HUES64 (cell line): ENCODE data around the gene RHOBTB3.

Experiments used
- H3K27ac ChIP-seq: 2 replicates; pipeline ENCODE4 v1.7.0; 2013; ENCODE audit warnings: low read depth, low read length, inconsistent platforms
- H3K27me3 ChIP-seq: 2 replicates; pipeline ENCODE4 v1.6.1; 2013; ENCODE audit warnings: mild to moderate bottlenecking, low read length; ENCODE audit not compliant: insufficient read depth
- H3K36me3 ChIP-seq: 2 replicates; pipeline ENCODE4 v1.6.1; 2013; ENCODE audit warnings: mild to moderate bottlenecking, low read length; ENCODE audit not compliant: insufficient read depth
- H3K4me1 ChIP-seq: 2 replicates; pipeline ENCODE4 v1.6.1; 2013; ENCODE audit warnings: mild to moderate bottlenecking, low read length, moderate library complexity; ENCODE audit not compliant: insufficient read depth
- H3K4me3 ChIP-seq: 2 replicates; pipeline ENCODE4 v1.5.1; 2013; ENCODE audit warnings: mild to moderate bottlenecking, low read length, moderate library complexity
- H3K9ac ChIP-seq: 2 replicates; pipeline ENCODE4 v1.6.1; 2013; ENCODE audit warnings: mild to moderate bottlenecking, low read depth, low read length
- H3K9me3 ChIP-seq: 2 replicates; pipeline ENCODE4 v1.6.1; 2013; ENCODE audit warnings: low read depth, low read length; ENCODE audit not compliant: insufficient read depth
- WGBS: fragments of 150-250, 120-280 bp; methylation state at CpG from one replicate; pipeline ENCODE4 v1.1.7; 2013; ENCODE audit warnings: missing lambda C conversion rate; 5-methylcytosine and 5-hydroxymethylcytosine counted together

RHOBTB3 gene

DNA sequence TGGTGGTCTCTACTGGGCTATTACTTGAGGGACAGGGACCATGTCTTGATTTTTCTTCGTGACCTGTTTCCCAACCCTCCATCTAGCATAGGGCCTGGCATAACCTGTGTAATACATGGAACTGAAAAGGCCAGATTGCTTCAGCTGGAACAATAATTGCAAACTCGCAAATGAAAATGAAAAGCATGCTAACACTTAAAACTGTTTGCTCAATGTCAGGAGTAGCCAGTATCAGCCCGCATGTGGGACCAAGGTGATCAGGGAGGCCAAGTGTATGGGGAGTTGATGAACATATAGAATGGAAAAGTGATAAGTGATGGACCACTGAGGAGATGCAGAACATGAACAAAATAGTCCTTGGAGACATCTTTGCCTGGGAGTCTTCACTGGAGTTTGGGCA is 66.2 kb downstream of the RHOBTB3 start:
- Histone ChIP-seq H3K4me1 (no peaks in the 10 kb centered on the region), H3K27ac (no peak overlapping the region), H3K4me3 (no peak overlapping the region), H3K27me3 (no peaks in the 10 kb centered on the region), H3K9me3 (no peaks in the 10 kb centered on the region), H3K9ac (no peak overlapping the region), H3K36me3 (no peaks in the 10 kb centered on the region)
- WGBS: 92% methylated on average over 3 of the region's 3 CpGs

GRCh38 chr5:95798048-95798447 is 66.9 kb downstream of the RHOBTB3 start:
- no peak overlapping the region for H3K4me3 ChIP-seq
- 89% methylated on average over 2 of the region's 2 CpGs for WGBS
- no peak overlapping the region for H3K27ac ChIP-seq
- H3K27me3 ChIP-seq: no peaks in the 10 kb centered on the region
- H3K9me3 ChIP-seq: no peaks in the 10 kb centered on the region
- no peaks in the 10 kb centered on the region for H3K4me1 ChIP-seq
- no peak overlapping the region for H3K9ac ChIP-seq
- H3K36me3 ChIP-seq: no peaks in the 10 kb centered on the region

DNA sequence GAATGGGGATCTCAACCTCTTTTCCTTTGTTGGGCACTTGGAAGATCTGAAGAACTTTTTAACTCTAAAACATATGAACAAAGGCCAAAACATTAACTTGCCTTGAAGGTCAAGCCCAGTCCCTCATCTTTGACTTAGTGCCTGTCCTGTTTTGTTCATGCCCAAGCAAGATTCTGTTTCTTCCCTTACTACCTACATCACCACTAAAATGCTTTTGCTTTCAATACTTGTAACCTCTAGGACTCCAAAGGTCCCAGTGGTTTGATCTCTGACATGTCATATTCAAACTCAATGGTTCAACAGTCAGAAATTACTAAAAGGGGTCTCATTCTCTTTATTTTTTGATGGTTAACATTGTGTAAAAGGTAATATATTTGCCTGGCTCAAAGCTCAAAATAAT is 67.4 kb downstream of the RHOBTB3 start:
- Histone ChIP-seq H3K4me1 (no peaks in the 10 kb centered on the region), H3K4me3 (no peak overlapping the region), H3K36me3 (no peaks in the 10 kb centered on the region), H3K9me3 (no peaks in the 10 kb centered on the region), H3K27ac (no peak overlapping the region), H3K9ac (no peak overlapping the region), H3K27me3 (no peaks in the 10 kb centered on the region)

GRCh38 chr5:95799191-95799835 is 68.2 kb downstream of the RHOBTB3 start:
- Histone ChIP-seq H3K27me3 (no peaks in the 10 kb centered on the region), H3K36me3 (no peaks in the 10 kb centered on the region), H3K4me3 (no peak overlapping the region), H3K27ac (no peak overlapping the region), H3K9ac (no peak overlapping the region), H3K9me3 (no peaks in the 10 kb centered on the region), H3K4me1 (no peaks in the 10 kb centered on the region)
- WGBS: 96% methylated on average over 4 of the region's 4 CpGs

- WGBS: 99% methylated on average over 3 of the region's 3 CpGs
- Histone ChIP-seq H3K27me3 (no peaks in the 10 kb centered on the region), H3K27ac (no peak overlapping the region), H3K4me3 (no peak overlapping the region), H3K4me1 (no peaks in the 10 kb centered on the region), H3K36me3 (no peaks in the 10 kb centered on the region), H3K9ac (no peak overlapping the region), H3K9me3 (no peaks in the 10 kb centered on the region)
Measured at GRCh38 chr5:95800553-95800952, 69.4 kb downstream of the RHOBTB3 start.

DNA sequence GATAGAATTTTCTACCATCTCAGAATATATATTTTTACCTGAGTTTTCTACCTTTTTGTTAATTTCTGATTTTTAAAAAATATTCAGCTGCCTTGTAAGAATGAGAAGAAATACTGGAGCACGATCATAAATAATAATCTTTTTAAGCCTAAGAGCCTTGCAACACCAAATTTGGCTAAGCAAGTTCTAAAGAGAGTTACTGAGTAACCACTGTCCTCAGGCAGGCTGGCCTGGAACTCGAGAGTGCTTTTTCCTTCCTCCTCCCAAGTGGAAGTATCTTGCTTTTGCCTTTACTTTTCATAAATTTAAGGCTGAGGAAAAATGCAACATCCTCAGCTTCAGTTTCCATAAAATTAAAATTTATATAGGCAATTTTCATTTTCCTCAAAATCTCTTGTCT is 70.4 kb downstream of the RHOBTB3 start:
- Histone ChIP-seq H3K9ac (no peak overlapping the region), H3K4me3 (no peak overlapping the region), H3K9me3 (no peaks in the 10 kb centered on the region), H3K4me1 (no peaks in the 10 kb centered on the region), H3K36me3 (no peaks in the 10 kb centered on the region), H3K27me3 (no peaks in the 10 kb centered on the region), H3K27ac (no peak overlapping the region)
- WGBS: 91% methylated on average over 2 of the region's 2 CpGs

DNA sequence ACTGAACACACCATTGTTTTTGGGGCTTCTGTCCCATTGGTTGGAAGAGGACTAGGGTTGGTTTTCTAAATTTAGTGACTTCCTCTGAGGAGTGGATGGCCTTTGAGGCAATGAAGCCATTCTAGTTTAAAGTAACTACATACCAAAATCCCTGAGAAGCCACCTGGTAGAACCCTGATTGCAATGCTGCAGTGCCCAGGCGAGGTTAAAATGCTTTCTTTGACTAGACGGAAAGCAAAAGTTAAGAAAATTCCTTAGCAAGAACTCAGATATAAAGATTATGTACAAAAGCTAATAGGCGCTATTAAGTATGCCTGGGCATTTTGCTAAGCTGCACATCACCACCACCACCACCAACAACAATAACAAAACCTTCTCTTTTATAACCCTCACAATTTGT is 70.8 kb downstream of the RHOBTB3 start:
- Histone ChIP-seq H3K9me3 (no peaks in the 10 kb centered on the region), H3K9ac (no peak overlapping the region), H3K27ac (no peak overlapping the region), H3K27me3 (no peaks in the 10 kb centered on the region), H3K4me1 (no peaks in the 10 kb centered on the region), H3K4me3 (no peak overlapping the region), H3K36me3 (no peaks in the 10 kb centered on the region)
- WGBS: 100% methylated on average over 2 of the region's 3 CpGs

DNA sequence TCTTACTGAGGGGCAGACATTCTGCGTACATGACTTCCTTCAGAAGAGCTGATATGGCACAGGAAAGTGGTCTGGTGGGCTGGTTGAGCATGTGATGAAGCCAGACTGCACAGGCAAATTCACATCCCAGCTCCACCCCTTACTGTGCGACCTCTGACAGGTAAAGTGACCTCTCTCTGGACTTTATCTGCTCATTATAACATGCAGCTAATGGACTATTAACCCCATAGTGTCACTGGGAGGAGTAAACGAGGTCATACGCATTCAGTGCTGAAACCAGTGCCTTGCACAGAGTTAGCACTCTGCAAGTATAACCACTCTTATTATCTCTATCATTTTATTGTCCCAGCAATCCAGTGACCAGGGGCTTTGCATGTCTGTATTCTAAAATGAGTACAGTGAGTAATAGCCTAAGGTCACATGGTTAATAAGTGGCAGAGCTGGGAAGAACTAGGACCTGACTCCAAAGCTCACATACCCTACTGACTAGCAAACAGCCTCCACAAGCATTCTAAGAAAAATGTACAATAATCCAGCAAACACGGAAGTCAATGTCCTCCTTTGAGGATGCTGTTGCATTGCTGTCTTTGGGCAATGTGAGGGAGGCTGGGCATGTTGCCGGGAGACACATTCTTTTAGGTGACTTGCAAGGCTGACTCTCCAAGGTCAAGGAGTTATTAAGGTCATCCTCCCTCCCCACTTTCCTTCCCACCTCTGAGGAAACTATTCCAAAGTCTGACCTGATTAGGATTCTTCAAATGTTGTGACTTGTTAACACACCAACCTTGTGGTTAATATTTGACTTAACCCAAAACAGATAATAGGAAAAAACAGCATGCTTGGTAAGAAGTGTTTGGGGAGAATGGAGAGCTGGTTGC is 72.4 kb downstream of the RHOBTB3 start:
- 95% methylated on average over 5 of the region's 6 CpGs for WGBS
- Histone ChIP-seq H3K27me3 (no peaks in the 10 kb centered on the region), H3K9me3 (no peaks in the 10 kb centered on the region), H3K4me3 (no peak overlapping the region), H3K4me1 (no peaks in the 10 kb centered on the region), H3K9ac (no peak overlapping the region), H3K36me3 (no peaks in the 10 kb centered on the region), H3K27ac (no peak overlapping the region)

- H3K9me3 ChIP-seq: no peaks in the 10 kb centered on the region
- 87% methylated on average over 6 of the region's 6 CpGs for WGBS
- no peaks in the 10 kb centered on the region for H3K36me3 ChIP-seq
- no peak overlapping the region for H3K9ac ChIP-seq
- H3K27ac ChIP-seq: no peak overlapping the region
- no peak overlapping the region for H3K4me3 ChIP-seq
- H3K4me1 ChIP-seq: peaks cover 13% of the 10 kb centered on the region
- no peaks in the 10 kb centered on the region for H3K27me3 ChIP-seq
Measured at GRCh38 chr5:95804736-95805539, 73.8 kb downstream of the RHOBTB3 start.

- 84% methylated on average over 7 of the region's 7 CpGs for WGBS
- no peak overlapping the region for H3K9ac ChIP-seq
- no peaks in the 10 kb centered on the region for H3K36me3 ChIP-seq
- no peaks in the 10 kb centered on the region for H3K27me3 ChIP-seq
- no peak overlapping the region for H3K27ac ChIP-seq
- no peaks in the 10 kb centered on the region for H3K9me3 ChIP-seq
- H3K4me1 ChIP-seq: peaks cover 24% of the 10 kb centered on the region
- no peak overlapping the region for H3K4me3 ChIP-seq
Measured at GRCh38 chr5:95806687-95807086, 75.6 kb downstream of the RHOBTB3 start.

DNA sequence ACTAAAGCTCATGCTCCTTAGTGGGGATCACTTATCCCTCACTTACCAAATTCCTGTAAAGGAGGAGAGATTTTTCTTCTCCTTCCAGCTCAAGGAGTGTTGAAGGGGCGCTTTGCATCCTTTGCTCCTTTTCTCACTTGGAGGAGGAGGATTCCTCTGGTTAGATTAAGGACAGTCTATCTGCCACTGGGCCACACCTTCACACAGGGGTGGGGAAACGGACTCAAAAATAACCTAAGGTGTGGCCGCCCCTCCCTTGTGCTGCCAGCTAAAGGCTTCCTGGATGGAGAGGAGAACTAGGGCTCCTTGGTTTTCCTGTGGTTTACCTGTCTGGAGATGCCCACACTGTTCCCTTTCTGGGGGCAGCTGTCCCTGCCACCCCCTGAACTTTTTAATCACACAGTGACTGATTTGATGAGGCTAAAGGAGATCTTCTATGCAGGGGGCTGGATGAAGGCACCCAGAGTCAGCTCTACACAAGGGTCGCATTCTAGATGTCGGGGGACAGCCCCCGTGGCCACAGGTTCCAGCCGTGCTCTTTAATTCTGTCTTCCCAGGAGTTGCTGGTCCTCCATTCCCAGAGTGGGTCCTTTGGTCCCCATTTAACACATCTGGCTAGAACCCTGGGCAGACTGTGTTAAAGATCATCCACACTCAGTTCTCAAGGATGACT is 77.0 kb downstream of the RHOBTB3 start:
- Histone ChIP-seq H3K4me1 (peaks cover 31% of the 10 kb centered on the region), H3K27ac (no peak overlapping the region), H3K4me3 (no peak overlapping the region), H3K9ac (no peak overlapping the region), H3K27me3 (no peaks in the 10 kb centered on the region), H3K9me3 (no peaks in the 10 kb centered on the region), H3K36me3 (no peaks in the 10 kb centered on the region)
- WGBS: 92% methylated on average over 6 of the region's 7 CpGs
